Measurements from ENCODE around the gene ADAMTS2. TPM values are rescaled to one million over a fixed set of nuclear protein-coding genes. Genes with fewer than 3 reads are reported as not detected.
A peak's percentile ranks its signal among the peaks of the same experiment; 100 is the strongest.

ADAMTS2 gene
- total RNA-seq, 1 experiment from 2014 or later: 3.9 TPM

DNA sequence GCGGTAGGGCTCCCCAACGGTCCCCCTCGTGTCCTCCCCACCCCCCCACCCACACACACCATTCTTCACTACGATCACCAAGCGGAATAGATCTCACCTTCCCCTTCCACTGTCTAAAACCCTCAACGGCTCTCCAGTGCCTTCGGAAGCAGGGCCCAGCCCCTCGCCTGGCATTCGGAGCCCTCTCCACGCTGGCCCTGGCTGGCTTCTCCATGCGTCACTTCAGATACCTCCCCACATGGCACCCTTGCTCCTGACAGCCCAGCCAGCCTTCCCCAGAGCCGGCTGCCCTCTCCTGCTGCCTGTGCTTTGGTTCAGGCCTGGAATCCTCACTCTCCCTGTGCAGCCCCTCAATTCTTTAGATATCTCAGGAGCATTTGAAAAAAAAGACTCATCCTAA, 158.5 kb downstream of the ADAMTS2 start:
- no peaks in the 10 kb centered on the region for H4K20me1 ChIP-seq (ENCODE audit: insufficient read depth)
- DNase-seq (ENCODE audit: low read depth, low spot score) (no peak), ATAC-seq (peak; percentile 10; the same call in 1 of the 2 replicates)
- H3K4me1 ChIP-seq (ENCODE audit: control insufficient read depth in 1 of 2, insufficient read depth in 2 of 2, low read length in 2 of 2): no peaks in the 10 kb centered on the region
- BruUV-seq (replicated peaks): no TSS peak
- intact Hi-C loops (cut with micrococcal nuclease): no loop called here
- ChIA-PET CTCF (no interaction called here), POLR2A (no interaction called here), RAD21 (ENCODE audit: low non-redundant PET in 1 of 2, low total read pairs in 2 of 2, uncharacterized antibody in 2 of 2, unreplicated experiment in 2 of 2) (no interaction called here)
- H3K9me3 ChIP-seq (ENCODE audit: control insufficient read depth in 1 of 2, insufficient read depth in 1 of 2, low read depth in 1 of 2, low read length in 2 of 2): no peaks in the 10 kb centered on the region
- H3K27me3 ChIP-seq (ENCODE audit: insufficient read depth, low read length): no peaks in the 10 kb centered on the region
- no peak overlapping the region for H3K27ac ChIP-seq (ENCODE audit: low read depth, low read length)
- no peaks in the 10 kb centered on the region for H3K79me2 ChIP-seq (ENCODE audit: insufficient read depth, low read length)
- H3K4me2 ChIP-seq (ENCODE audit: low read length): no peak overlapping the region
- H2AFZ ChIP-seq (ENCODE audit: low read depth, low read length, poor library complexity, severe bottlenecking): no peak overlapping the region
- H3K9me2 ChIP-seq (ENCODE audit: insufficient read depth): no peaks in the 10 kb centered on the region
- H3K4me3 ChIP-seq (replicated peaks in 1 of 2; ENCODE audit: low read depth in 1 of 2, low read length in 2 of 2): no peak overlapping the region
- no peaks in the 10 kb centered on the region for H3K36me3 ChIP-seq (ENCODE audit: control insufficient read depth in 1 of 2, insufficient read depth in 2 of 2, low read length in 2 of 2)
- H3K9ac ChIP-seq (ENCODE audit: low read length): no peak overlapping the region
- TF ChIP-seq, protein P1, sequence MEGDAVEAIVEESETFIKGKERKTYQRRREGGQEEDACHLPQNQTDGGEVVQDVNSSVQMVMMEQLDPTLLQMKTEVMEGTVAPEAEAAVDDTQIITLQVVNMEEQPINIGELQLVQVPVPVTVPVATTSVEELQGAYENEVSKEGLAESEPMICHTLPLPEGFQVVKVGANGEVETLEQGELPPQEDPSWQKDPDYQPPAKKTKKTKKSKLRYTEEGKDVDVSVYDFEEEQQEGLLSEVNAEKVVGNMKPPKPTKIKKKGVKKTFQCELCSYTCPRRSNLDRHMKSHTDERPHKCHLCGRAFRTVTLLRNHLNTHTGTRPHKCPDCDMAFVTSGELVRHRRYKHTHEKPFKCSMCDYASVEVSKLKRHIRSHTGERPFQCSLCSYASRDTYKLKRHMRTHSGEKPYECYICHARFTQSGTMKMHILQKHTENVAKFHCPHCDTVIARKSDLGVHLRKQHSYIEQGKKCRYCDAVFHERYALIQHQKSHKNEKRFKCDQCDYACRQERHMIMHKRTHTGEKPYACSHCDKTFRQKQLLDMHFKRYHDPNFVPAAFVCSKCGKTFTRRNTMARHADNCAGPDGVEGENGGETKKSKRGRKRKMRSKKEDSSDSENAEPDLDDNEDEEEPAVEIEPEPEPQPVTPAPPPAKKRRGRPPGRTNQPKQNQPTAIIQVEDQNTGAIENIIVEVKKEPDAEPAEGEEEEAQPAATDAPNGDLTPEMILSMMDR (IDR thresholded peaks at IDR 0.05 in 2 of 3, conservative IDR thresholded peaks at IDR 0.05 in 1 of 3; ENCODE audit: borderline replicate concordance in 1 of 3, insufficient read depth in 1 of 3, low read depth in 2 of 3, low read length in 2 of 3): no peak
- TF ChIP-seq CBX3 (IDR thresholded peaks at IDR 0.05; ENCODE audit: low read depth): no peak
- TF ChIP-seq JUND (IDR thresholded peaks at IDR 0.05): no peak
- TF ChIP-seq SRF (IDR thresholded peaks at IDR 0.05; ENCODE audit: low read depth): no peak
- TF ChIP-seq RAD21 (IDR thresholded peaks at IDR 0.05; ENCODE audit: low read depth): no peak
- no peak for TF ChIP-seq EZH2 (IDR thresholded peaks at IDR 0.05)
- TF ChIP-seq ZNF274 (IDR thresholded peaks at IDR 0.05; ENCODE audit: low read depth, low read length): no peak

GRCh38 chr5:179185941-179186411, 159.3 kb downstream of the ADAMTS2 start:
- Histone ChIP-seq H3K36me3 (ENCODE audit: control insufficient read depth in 1 of 2, insufficient read depth in 2 of 2, low read length in 2 of 2) (no peaks in the 10 kb centered on the region), H3K9me3 (ENCODE audit: control insufficient read depth in 1 of 2, insufficient read depth in 1 of 2, low read depth in 1 of 2, low read length in 2 of 2) (no peaks in the 10 kb centered on the region), H3K79me2 (ENCODE audit: insufficient read depth, low read length) (no peaks in the 10 kb centered on the region), H3K4me3 (replicated peaks in 1 of 2; ENCODE audit: low read depth in 1 of 2, low read length in 2 of 2) (no peak overlapping the region), H3K27ac (ENCODE audit: low read depth, low read length) (no peak overlapping the region), H4K20me1 (ENCODE audit: insufficient read depth) (no peaks in the 10 kb centered on the region), H3K9me2 (ENCODE audit: insufficient read depth) (no peaks in the 10 kb centered on the region), H3K4me1 (ENCODE audit: control insufficient read depth in 1 of 2, insufficient read depth in 2 of 2, low read length in 2 of 2) (no peaks in the 10 kb centered on the region), H2AFZ (ENCODE audit: low read depth, low read length, poor library complexity, severe bottlenecking) (no peak overlapping the region), H3K4me2 (ENCODE audit: low read length) (no peak overlapping the region), H3K27me3 (ENCODE audit: insufficient read depth, low read length) (no peaks in the 10 kb centered on the region), H3K9ac (ENCODE audit: low read length) (no peak overlapping the region)
- DNase-seq (ENCODE audit: low read depth, low spot score) (no peak), ATAC-seq (no peak; the same call in 1 of the 2 replicates)
- ChIA-PET RAD21 (ENCODE audit: low non-redundant PET in 1 of 2, low total read pairs in 2 of 2, uncharacterized antibody in 2 of 2, unreplicated experiment in 2 of 2) (no interaction called here), POLR2A (no interaction called here), CTCF (no interaction called here)
- no TSS peak for BruUV-seq (replicated peaks)
- intact Hi-C loops (cut with micrococcal nuclease): no loop called here
- TF ChIP-seq ZFX (IDR thresholded peaks at IDR 0.05) (no peak), EZH2phosphoT487 (IDR thresholded peaks at IDR 0.05; ENCODE audit: borderline replicate concordance) (no peak), ZNF274 (IDR thresholded peaks at IDR 0.05; ENCODE audit: low read depth, low read length) (no peak), ATF3 (IDR thresholded peaks at IDR 0.05) (no peak), CBX3 (IDR thresholded peaks at IDR 0.05; ENCODE audit: low read depth) (no peak), SIN3A (IDR thresholded peaks at IDR 0.05; ENCODE audit: low read depth) (no peak), EGR1 (IDR thresholded peaks at IDR 0.05; ENCODE audit: low read depth) (no peak), POLR2AphosphoS5 (IDR thresholded peaks at IDR 0.05; ENCODE audit: low read depth, low read length) (no peak), RAD21 (IDR thresholded peaks at IDR 0.05; ENCODE audit: low read depth) (no peak), MAX (IDR thresholded peaks at IDR 0.05) (no peak), YY1 (IDR thresholded peaks at IDR 0.05; ENCODE audit: extremely low read depth, insufficient replicate concordance, low read depth, low read length) (no peak), JUND (IDR thresholded peaks at IDR 0.05) (no peak), POLR2A (IDR thresholded peaks at IDR 0.05; ENCODE audit: borderline replicate concordance, extremely low read depth, insufficient read depth, insufficient read length) (no peak), EZH2 (IDR thresholded peaks at IDR 0.05) (no peak), SRF (IDR thresholded peaks at IDR 0.05; ENCODE audit: low read depth) (no peak), TCF7L2 (IDR thresholded peaks at IDR 0.05; ENCODE audit: borderline replicate concordance, extremely low read depth, insufficient read depth, insufficient read length) (no peak)
- TF ChIP-seq, protein P1 (IDR thresholded peaks at IDR 0.05 in 2 of 3, conservative IDR thresholded peaks at IDR 0.05 in 1 of 3; ENCODE audit: borderline replicate concordance in 1 of 3, insufficient read depth in 1 of 3, low read depth in 2 of 3, low read length in 2 of 3): no peak

Data from HCT116 (cell line).